ENCODE results near the gene WDR74.

GRCh38 chr11:62787005-62787759 is 52.2 kb downstream of the WDR74 start, which contains the start of gene TMEM179B:
- TF ChIP-seq CTCF (IDR thresholded peaks at IDR 0.05; ENCODE audit: low read depth, low read length) (peak; percentile 69), MYC (IDR thresholded peaks at IDR 0.05; ENCODE audit: low read depth, low read length) (no peak; the same call in none of the 2 replicates), POLR2A (IDR thresholded peaks at IDR 0.05; ENCODE audit: extremely low read depth, insufficient read length) (peak; percentile 99), MAX (IDR thresholded peaks at IDR 0.05; ENCODE audit: low read depth, low read length) (peak; percentile 76)

Measured in NB4 (cell line).